IgD-negative memory B cell (primary cell): ENCODE measurements around the gene LRP1. TPM values are rescaled to one million over a fixed set of nuclear protein-coding genes. Genes with fewer than 3 reads are reported as not detected.

Experiments
- H3K27ac Mint-ChIP-seq, 3 donors: one replicate each; pipeline ENCODE4 v1.8.0; 2020 to 2022; ENCODE audit warnings: mild to moderate bottlenecking in 3 of 3, mixed read lengths in 3 of 3, moderate library complexity in 1 of 3
- H3K27me3 Mint-ChIP-seq: one replicate; pipeline ENCODE4 v1.8.0; 2021; ENCODE audit warnings: mixed read lengths
- H3K36me3 Mint-ChIP-seq: one replicate; pipeline ENCODE4 v1.8.0; 2020; ENCODE audit warnings: mild to moderate bottlenecking, mixed read lengths
- H3K4me1 Mint-ChIP-seq, 3 donors: one replicate each; pipeline ENCODE4 v1.8.0; 2020 to 2022; ENCODE audit warnings: mixed read lengths in 3 of 3, mild to moderate bottlenecking in 1 of 3
- H3K4me3 Mint-ChIP-seq, 4 donors: one replicate each; pipeline ENCODE4 v1.8.0; 2020 to 2022; ENCODE audit warnings: mild to moderate bottlenecking in 4 of 4, mixed read lengths in 4 of 4, moderate library complexity in 3 of 4
- H3K9me3 Mint-ChIP-seq, 3 donors: one replicate each; pipeline ENCODE4 v1.8.0; 2020 to 2021; ENCODE audit warnings: mixed read lengths in 3 of 3, mild to moderate bottlenecking in 1 of 3
- polyA plus RNA-seq: library from polyadenylated mRNA; unstranded; fragments of 300-500 nt; fragmentation: Illumina TruSeq; gene quantifications from one replicate; pipeline ENCODE4 v1.2.3, GENCODE V29; 2021

Gene LRP1
- polyA plus RNA-seq, 1 donor from 2014 or later, result 0.19 TPM

DNA sequence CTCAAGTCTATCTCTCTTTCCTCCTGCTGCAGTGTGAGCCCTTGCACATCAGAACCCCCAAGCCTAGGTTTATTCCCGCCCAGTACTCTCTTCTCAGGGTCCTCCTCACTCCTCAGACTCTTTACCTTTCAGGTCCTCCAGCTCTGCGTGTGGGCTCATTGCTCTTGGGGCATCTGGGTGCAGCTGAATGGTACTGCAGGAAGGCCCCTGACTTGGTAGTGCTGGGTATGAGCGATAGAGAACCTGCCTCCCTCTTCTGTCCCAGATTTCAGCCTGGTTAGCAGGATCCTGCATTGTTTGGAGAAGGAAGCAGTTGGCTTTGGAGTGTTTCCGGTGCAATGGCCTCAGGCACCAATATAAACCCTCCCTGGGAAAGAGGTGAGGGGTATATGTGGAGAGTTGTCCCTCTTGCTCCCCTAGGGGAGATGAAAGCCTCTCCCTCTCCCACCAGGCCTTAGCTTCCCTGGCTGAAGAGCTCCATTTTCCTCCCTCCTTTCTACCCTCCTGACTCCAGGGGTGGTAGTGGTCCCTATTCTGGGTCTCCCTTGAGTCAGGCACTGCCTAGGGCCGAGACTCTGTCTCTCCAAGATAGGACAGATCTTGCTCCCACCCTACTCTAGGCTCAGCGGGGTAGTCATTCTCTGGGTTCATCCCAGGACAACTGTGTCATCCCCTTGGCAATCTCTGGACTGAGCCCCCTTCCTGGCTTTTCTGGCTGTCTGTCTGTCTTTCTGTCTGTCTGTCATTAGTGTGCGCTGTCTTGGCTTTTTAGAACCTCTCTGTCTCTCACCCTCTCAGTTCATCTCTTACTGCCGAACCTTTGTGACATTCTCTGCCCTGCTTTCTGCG is 3.8 kb downstream of the LRP1 start:
- Mint-ChIP-seq H3K4me1 (peaks cover 2 to 10% (median 4%) of the 10 kb centered on the region in 3 donors), H3K27ac (no peak overlapping the region), H3K36me3 (no peaks in the 10 kb centered on the region), H3K27me3 (peaks cover 4% of the 10 kb centered on the region), H3K9me3 (no peaks in the 10 kb centered on the region), H3K4me3 (peak overlapping the region in 1 of 4 donors; percentile 50)

DNA sequence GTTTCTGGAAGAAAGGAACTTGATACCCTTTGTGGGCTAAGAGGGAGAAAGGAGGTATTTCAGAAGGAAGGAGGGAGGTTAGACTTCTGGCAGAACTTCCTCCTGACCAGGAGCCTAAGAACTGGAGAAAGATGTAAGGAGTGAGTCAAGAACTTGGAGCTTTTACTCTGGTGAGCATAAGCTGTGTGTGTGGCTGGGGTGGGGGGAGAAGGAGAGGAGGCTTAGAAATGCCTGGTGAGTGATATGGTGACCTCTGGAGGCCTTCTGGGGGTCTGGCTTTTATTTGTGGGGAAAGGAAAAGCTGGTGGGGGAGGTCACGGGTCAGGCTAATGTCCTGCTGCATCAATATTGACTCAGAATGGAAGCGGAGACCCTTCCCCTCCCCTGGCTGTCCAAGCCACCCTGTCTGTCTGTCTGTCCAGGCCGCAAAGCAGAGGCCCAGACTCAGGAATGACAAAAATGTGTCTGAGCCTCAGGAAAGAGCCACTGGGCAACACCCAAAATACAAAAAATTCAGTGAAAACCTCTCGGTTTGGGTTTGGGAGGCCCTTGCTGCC is 4.8 kb downstream of the LRP1 start:
- no peaks in the 10 kb centered on the region for H3K36me3 Mint-ChIP-seq
- no peaks in the 10 kb centered on the region for H3K9me3 Mint-ChIP-seq
- H3K27me3 Mint-ChIP-seq, result peaks cover 3% of the 10 kb centered on the region
- H3K4me3 Mint-ChIP-seq, result no peak overlapping the region
- no peak overlapping the region for H3K27ac Mint-ChIP-seq
- peaks cover 0 to 6% (median 0%) of the 10 kb centered on the region in 3 donors for H3K4me1 Mint-ChIP-seq

DNA sequence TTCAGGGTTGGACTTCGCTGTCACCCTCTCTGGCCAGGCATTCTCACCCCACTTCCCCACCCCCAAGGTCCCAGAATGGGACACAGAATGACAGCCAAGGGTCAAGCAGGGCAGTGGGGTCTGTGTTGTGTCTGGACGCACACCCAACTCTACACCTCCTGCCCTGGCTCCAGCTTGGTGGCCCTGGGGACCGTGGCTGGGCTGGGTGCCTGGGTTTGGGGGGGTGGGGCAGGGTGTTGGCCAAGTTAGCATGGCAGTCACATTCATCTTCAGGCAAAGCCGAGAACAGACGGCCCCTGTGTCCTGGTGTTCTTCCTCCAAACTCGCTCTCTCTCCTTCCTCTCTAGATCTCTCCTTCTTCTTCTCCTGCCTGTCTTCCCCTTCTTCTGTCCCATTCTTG is 5.6 kb downstream of the LRP1 start:
- H3K9me3 Mint-ChIP-seq, result no peaks in the 10 kb centered on the region
- peaks cover 0 to 6% (median 0%) of the 10 kb centered on the region in 3 donors for H3K4me1 Mint-ChIP-seq
- H3K27me3 Mint-ChIP-seq, result peaks cover 3% of the 10 kb centered on the region
- H3K36me3 Mint-ChIP-seq, result no peaks in the 10 kb centered on the region
- no peak overlapping the region for H3K4me3 Mint-ChIP-seq
- no peak overlapping the region for H3K27ac Mint-ChIP-seq

DNA sequence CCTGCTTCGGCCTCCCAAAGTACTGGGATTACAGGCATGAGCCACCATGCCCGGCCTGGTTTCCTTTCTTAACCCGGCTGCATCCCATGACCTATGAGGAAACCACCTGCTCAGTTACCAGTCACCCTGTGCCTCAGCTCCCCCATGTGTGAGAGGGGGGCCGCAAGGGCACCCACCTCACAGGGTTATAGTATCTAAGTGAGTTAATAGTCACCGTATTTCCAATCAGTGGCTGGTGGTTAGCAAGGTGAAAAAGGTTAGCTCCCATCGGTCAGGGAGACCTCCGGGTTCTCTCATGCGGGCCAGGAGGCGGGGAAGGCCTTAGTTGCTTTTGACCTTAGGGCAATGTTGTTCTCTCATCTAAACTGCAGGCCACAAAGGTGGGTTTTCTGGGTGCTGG is 6.7 kb downstream of the LRP1 start:
- Mint-ChIP-seq H3K27me3 (no peaks in the 10 kb centered on the region), H3K4me1 (peaks cover 0 to under 1% (median 0%) of the 10 kb centered on the region in 3 donors), H3K9me3 (no peaks in the 10 kb centered on the region), H3K4me3 (no peak overlapping the region), H3K36me3 (no peaks in the 10 kb centered on the region), H3K27ac (no peak overlapping the region)

DNA sequence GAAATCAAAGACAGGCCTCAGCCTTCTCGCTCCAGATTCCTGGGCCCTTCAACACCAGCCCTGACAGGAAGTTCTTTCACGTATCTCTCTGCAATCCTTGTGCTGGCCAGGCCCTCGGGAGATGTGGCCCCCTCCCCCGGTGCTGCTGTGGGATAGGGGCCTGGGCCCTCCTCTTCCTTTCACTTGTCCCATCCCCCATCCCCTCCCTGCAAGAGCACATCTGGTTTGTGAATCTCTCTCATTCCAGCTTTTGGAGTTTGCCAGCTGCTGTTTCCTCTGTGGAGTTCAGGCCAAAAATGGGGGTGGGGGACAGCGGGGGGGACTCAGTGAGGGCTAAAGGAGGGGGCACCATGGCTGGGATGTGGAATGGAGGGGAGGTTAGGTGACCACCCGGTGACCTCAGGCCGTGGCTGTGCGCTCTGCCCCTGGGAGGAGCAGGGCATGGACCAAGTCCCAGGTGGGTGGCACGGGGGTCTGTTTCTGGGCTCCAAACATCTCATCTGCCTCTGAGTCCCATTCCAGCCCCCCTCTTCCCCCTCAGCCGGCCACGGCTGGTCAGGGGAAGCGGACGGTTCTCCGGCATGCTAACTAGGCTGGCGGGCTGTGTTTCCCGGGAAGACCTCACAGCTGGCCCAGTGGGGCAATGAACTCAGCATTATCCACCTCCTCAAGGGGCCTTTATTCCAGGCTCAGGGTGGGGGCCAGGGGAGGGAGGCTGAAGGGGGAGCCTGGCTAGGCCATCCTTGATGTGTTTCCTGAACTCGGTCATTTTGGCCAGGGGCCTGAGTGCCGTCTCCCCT is 7.4 kb downstream of the LRP1 start:
- Mint-ChIP-seq H3K27me3 (no peaks in the 10 kb centered on the region), H3K36me3 (no peaks in the 10 kb centered on the region), H3K27ac (peak overlapping the region in 1 of 3 donors; percentile 53), H3K4me3 (no peak overlapping the region), H3K9me3 (no peaks in the 10 kb centered on the region), H3K4me1 (no peaks in the 10 kb centered on the region)

DNA sequence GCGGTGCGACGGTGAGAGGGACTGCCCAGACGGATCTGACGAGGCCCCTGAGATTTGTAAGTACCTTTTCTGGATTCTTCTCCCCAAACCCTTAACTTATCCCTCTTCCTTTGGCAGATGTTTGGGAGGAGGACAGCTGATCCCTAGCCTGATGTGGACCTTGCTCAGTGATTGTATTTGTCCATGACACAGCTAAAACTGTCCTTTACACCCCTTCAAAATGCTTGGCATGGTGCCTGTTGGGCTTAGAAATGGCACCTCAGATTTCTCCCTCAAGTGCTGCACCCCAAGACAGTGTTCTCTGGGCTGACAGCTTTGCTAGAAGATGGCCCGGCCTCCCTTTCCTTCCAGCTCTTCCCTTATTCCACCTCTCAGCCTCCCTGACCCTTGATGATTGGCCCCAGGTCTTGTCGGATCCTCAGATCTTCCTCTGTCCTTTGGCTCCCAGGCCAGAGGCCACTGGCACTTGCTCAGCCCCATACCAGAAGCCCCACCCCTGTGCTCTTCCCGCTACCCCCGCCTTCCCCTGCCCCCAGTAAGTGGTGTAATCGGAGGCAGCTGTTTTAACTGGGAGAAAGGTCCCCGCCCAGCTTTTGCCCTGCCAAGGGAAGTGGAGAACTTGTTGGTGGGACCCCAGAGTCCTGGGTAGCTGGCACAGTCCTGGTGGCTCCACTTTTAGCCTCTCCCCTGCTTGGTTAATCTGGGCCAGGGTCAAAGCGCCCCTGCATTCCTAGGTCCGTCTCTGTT is 10.4 kb downstream of the LRP1 start:
- Mint-ChIP-seq H3K36me3 (no peaks in the 10 kb centered on the region), H3K4me3 (no peak overlapping the region), H3K27ac (no peak overlapping the region), H3K9me3 (no peaks in the 10 kb centered on the region), H3K4me1 (no peaks in the 10 kb centered on the region), H3K27me3 (no peaks in the 10 kb centered on the region)

DNA sequence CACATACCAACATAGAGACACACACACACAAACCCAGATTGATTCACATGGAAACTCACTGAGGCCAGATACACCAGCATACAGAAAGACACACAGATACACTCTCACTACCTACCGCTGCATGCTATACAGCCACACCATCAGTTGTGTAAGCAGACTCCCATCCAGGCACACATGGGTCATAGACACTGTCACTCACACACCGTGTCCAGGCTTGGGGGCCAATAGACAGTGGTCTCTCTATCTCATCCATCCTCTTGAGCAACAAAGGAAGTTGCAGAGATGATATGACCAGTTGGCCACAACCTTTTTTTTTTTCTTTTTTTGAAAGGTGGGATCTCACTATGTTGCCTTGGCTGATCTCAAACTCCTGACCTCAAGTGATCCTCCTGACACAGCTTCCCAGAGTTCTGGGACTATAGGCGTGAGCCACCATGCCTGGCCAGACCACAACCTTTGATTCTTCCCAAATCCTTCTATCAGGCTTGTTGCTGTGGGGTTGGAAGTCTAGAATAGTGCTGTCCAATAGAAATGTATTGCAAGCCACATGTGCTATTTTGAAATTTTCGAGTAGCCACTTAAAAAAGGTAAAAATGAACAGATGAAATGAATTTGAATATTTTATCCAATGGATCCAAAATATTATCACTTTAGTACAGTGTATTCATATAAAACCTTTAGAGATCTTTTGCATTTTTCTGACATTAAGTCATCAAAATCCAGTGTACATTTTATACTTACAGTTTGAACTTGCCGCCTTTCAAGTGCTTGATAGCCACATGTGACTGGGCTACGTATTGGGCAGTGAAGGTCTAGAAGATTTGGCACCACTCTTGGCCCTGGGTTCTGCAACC is 11.7 kb downstream of the LRP1 start:
- Mint-ChIP-seq H3K9me3 (no peaks in the 10 kb centered on the region), H3K27ac (no peak overlapping the region), H3K27me3 (no peaks in the 10 kb centered on the region), H3K36me3 (no peaks in the 10 kb centered on the region), H3K4me3 (no peak overlapping the region), H3K4me1 (no peaks in the 10 kb centered on the region)

DNA sequence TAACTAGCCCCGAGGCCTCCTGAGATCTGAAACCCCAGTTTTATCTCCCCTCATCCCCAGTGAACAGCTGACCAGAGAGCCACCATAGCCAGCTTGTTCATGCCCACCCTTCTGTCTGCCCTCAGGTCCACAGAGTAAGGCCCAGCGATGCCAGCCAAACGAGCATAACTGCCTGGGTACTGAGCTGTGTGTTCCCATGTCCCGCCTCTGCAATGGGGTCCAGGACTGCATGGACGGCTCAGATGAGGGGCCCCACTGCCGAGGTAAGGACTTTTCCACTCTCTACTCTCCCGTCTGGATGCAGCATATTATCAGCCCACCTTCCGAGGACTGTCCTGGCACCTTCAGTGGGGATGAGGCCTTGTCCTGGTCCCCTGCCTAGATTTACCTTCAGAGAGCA is 13.0 kb downstream of the LRP1 start:
- no peaks in the 10 kb centered on the region for H3K36me3 Mint-ChIP-seq

DNA sequence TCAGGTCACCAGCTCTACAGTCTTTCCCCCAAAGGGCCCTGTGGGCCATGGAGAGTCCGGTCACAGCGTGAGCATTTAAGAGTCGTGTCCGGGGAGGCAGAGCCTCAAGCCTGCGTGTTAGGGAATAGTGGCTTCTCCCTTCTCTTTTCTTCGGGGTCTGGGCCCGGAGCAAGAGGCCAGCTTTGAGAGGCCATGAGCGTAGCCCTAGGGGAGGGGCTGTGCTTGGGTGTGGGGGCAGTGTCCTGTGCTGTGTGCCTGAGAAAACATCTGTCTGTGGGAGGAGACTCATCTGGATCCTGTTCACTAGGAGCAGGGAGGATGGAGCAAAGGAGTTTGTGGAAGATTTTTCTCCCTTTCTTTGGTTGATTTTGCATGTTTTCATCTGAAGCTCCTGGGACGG is 13.8 kb downstream of the LRP1 start:
- Mint-ChIP-seq H3K27me3 (no peaks in the 10 kb centered on the region), H3K36me3 (no peaks in the 10 kb centered on the region), H3K4me3 (no peak overlapping the region), H3K4me1 (no peaks in the 10 kb centered on the region), H3K27ac (no peak overlapping the region), H3K9me3 (no peaks in the 10 kb centered on the region)

More for the DNA sequence above, 13.0 kb downstream of the LRP1 start:
- H3K27me3 Mint-ChIP-seq, result no peaks in the 10 kb centered on the region
- no peaks in the 10 kb centered on the region for H3K9me3 Mint-ChIP-seq
- no peaks in the 10 kb centered on the region for H3K4me1 Mint-ChIP-seq
- H3K27ac Mint-ChIP-seq, result no peak overlapping the region
- no peak overlapping the region for H3K4me3 Mint-ChIP-seq

DNA sequence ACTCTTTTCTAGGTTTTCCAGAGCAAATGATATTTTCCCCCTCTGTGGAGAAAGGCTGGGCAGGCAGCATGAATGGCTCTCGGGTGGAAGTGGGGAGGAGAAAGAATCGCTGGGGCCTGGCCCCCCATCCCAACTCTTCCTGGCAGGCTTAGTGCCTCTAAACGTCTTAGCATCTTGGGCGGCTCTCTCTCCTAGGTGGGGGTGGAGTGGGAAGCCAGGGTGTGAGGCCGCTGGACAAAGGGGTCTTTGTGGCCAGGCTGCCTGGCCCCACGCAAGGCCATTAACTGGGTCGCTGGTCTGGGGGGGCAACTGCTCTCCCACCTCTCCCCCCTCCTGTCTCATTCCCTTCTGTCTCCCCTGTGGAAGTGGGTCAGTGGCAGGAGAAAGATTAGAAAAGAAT is 14.4 kb downstream of the LRP1 start:
- H3K27me3 Mint-ChIP-seq, result no peaks in the 10 kb centered on the region
- H3K27ac Mint-ChIP-seq, result no peak overlapping the region
- no peak overlapping the region for H3K4me3 Mint-ChIP-seq
- no peaks in the 10 kb centered on the region for H3K9me3 Mint-ChIP-seq
- no peaks in the 10 kb centered on the region for H3K4me1 Mint-ChIP-seq
- H3K36me3 Mint-ChIP-seq, result no peaks in the 10 kb centered on the region

DNA sequence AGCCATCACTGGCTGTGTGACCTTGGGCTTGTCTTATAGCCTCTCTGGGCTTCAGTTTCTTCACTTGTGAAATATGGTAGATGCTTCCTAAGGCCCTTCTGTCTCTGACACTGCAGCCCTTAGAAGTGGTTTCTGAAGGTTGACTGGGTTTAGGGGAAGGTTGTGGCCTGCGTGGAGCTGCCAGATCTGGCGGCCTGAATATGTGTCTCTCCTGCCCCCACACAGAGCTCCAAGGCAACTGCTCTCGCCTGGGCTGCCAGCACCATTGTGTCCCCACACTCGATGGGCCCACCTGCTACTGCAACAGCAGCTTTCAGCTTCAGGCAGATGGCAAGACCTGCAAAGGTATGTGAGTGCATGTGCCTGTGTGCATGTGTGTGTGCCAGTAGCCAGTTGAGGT is 15.2 kb downstream of the LRP1 start:
- H3K9me3 Mint-ChIP-seq, result no peaks in the 10 kb centered on the region
- H3K27ac Mint-ChIP-seq, result no peak overlapping the region
- no peak overlapping the region for H3K4me3 Mint-ChIP-seq
- no peaks in the 10 kb centered on the region for H3K36me3 Mint-ChIP-seq
- no peaks in the 10 kb centered on the region for H3K27me3 Mint-ChIP-seq
- no peaks in the 10 kb centered on the region for H3K4me1 Mint-ChIP-seq

DNA sequence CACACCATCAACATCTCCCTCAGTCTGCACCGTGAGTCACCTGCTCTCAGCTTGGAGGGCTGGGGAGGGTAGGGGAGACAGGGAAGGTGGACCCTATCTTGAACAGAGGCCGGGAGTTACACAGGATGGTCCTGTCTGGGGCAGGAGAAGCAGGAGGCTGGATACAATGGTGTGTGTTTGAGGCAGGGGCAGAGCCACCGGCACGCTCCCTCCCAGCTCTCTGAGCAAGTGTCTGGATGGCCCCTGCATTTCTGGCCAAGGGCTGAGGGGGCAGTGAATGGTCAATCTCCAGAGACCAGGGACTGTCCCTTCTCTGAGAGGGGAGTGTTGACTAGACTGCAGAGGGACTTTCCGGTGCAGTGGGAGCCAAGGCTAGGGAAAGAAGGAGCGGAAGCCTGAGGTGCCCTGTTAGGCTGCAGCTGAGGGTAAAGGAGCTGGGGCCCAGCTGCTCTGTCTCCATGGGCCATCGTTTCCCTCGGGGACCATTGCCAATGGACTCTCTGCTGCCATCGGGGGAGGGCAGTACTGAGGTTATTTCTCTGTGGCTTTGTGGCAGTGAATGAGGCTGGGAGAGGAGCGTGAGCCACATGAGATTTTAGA is 17.3 kb downstream of the LRP1 start:
- H3K4me1 Mint-ChIP-seq, result no peaks in the 10 kb centered on the region
- no peaks in the 10 kb centered on the region for H3K9me3 Mint-ChIP-seq
- no peak overlapping the region for H3K4me3 Mint-ChIP-seq
- H3K27ac Mint-ChIP-seq, result no peak overlapping the region
- no peaks in the 10 kb centered on the region for H3K27me3 Mint-ChIP-seq
- peaks cover 2% of the 10 kb centered on the region for H3K36me3 Mint-ChIP-seq

DNA sequence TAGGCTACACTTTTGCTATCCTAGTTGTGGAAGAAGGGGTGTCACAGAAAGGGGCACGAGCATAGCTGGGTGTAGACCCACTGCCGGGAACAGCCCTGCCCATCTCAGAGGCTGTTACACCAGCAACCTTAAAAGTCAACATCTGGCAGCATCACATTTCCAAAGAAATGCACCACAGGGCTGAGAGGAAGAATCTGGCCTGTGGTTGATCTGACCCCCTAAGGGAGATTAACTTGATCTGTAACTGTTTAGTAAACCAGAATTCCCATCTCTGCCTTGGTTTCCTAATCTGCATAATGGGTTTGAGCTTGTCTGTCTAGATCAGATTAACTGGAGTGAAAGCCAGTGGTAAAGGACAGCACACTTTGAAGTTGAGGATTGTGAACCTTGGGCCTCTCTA is 17.8 kb downstream of the LRP1 start:
- H3K9me3 Mint-ChIP-seq, result no peaks in the 10 kb centered on the region
- H3K27me3 Mint-ChIP-seq, result no peaks in the 10 kb centered on the region
- no peak overlapping the region for H3K4me3 Mint-ChIP-seq
- H3K27ac Mint-ChIP-seq, result no peak overlapping the region
- peaks cover 2% of the 10 kb centered on the region for H3K36me3 Mint-ChIP-seq
- H3K4me1 Mint-ChIP-seq, result no peaks in the 10 kb centered on the region
